K562 (cell line): ENCODE results near the gene KLK3. TPM values are rescaled to one million over a fixed set of nuclear protein-coding genes. Genes with fewer than 3 reads are reported as not detected.
A peak's percentile ranks its signal among the peaks of the same experiment; 100 is the strongest.
"Not testable (repeated sequence)": the region's sequence is repeated elsewhere in the genome, so short reads cannot be mapped to it uniquely, and the experiment has no call there.

Source experiments
- ATAC-seq: fragments of 200-7000 bp; cut with Tn5 transposase; 3 replicates; pipeline ENCODE4 v1.9.1; 2020; ENCODE audit warnings: moderate library complexity
- BruUV-seq: library from RNA; stranded (reverse); fragments of 400-500 nt; replicated peaks from 2 replicates; lab custom pipeline; 2021; lab: Mats Ljungman, UMichigan
- CTCF ChIA-PET: fragments of 300-600 bp; formaldehyde crosslinking; extraction: SDS; loops from one replicate; lab custom pipeline; 2021; ENCODE audit warnings: low intra/inter-chr PET ratio; lab: Yijun Ruan, JAX
- POLR2A ChIA-PET: fragments of 300-600, 350-650 bp; sonication (Branson Sonifier 250); formaldehyde crosslinking; extraction: SDS; loops from one replicate; lab custom pipeline; 2021; ENCODE audit warnings: antibody characterized with exemption, inconsistent platforms; lab: Yijun Ruan, JAX
- DNase-seq, 4 experiments: peaks; one replicate each; pipeline versions ENCODE4 v3.0.0 to v3.0.0-alpha.2; 2011 to 2018; ENCODE audit warnings: low spot score in 3 of 4, mixed read lengths in 3 of 4; ENCODE audit errors: extremely low read depth in 1 of 4
- FAIRE-seq: peaks from 2 replicates; lab custom pipeline; 2011; peaks lifted over from hg19 to GRCh38; lab: Jason Lieb, UNC
- H2AFZ ChIP-seq: 2 replicates; pipeline ENCODE4 v1.6.0; 2011; ENCODE audit warnings: low read depth, low read length, control low read depth, inconsistent platforms
- H3K27ac ChIP-seq: fragments of 200-600 bp; 3 replicates; pipeline ENCODE4 v1.8.0; 2011; ENCODE audit warnings: low read depth, mild to moderate bottlenecking, control low read depth, inconsistent platforms, low read length, moderate library complexity, mixed read lengths; ENCODE audit errors: extremely low read depth
- H3K27me3 ChIP-seq, 2 experiments: fragments of 300-600 bp in 1 of 2; 2 replicates in 1 of 2; 3 replicates in 1 of 2; pipeline versions ENCODE4 v1.6.0 to v1.8.0; 2011; ENCODE audit warnings: inconsistent platforms in 2 of 2, low read length in 2 of 2, mild to moderate bottlenecking in 1 of 2, mixed read lengths in 1 of 2, moderate library complexity in 1 of 2; ENCODE audit not compliant: control insufficient read depth in 2 of 2, insufficient read depth in 2 of 2
- H3K36me3 ChIP-seq: fragments of 300-600 bp; 3 replicates; pipeline ENCODE4 v1.8.0; 2011; ENCODE audit warnings: mild to moderate bottlenecking, low read length, inconsistent platforms; ENCODE audit not compliant: control insufficient read depth, insufficient read depth
- H3K4me1 ChIP-seq, 2 experiments: fragments of 200-600 bp in 1 of 2; replicated peaks in 1 of 2; 2 replicates in 1 of 2; 3 replicates in 1 of 2; pipeline versions ENCODE4 v1.5.1 to v1.8.0; 2011; ENCODE audit warnings: inconsistent platforms in 2 of 2, low read length in 2 of 2, mild to moderate bottlenecking in 1 of 2, mixed read lengths in 1 of 2, moderate library complexity in 1 of 2; ENCODE audit not compliant: control insufficient read depth in 2 of 2, insufficient read depth in 2 of 2
- H3K4me2 ChIP-seq: 2 replicates; pipeline ENCODE4 v1.6.1; 2011; ENCODE audit warnings: low read length, control low read depth, inconsistent platforms, mixed read lengths; ENCODE audit not compliant: insufficient read depth
- H3K4me3 ChIP-seq: fragments of 200-600 bp; sonication (generic), shearing (Covaris generic); 2 replicates; pipeline ENCODE4 v1.5.1; 2016; ENCODE audit warnings: control low read depth, inconsistent platforms
- H3K79me2 ChIP-seq: fragments of 200-600 bp; 3 replicates; pipeline ENCODE4 v1.8.0; 2011; ENCODE audit warnings: low read length, inconsistent platforms; ENCODE audit not compliant: control insufficient read depth, insufficient read depth
- H3K9ac ChIP-seq, 2 experiments: 2 replicates each; pipeline versions ENCODE4 v1.6.0 to v1.6.1; 2011; ENCODE audit warnings: low read depth in 2 of 2, low read length in 2 of 2, control low read depth in 1 of 2, inconsistent platforms in 1 of 2, mild to moderate bottlenecking in 1 of 2, mixed read lengths in 1 of 2; ENCODE audit not compliant: insufficient read depth in 1 of 2
- H3K9me1 ChIP-seq: one replicate; pipeline ENCODE4 v1.6.0; 2011; ENCODE audit warnings: inconsistent platforms, mild to moderate bottlenecking, low read length, moderate library complexity; ENCODE audit not compliant: control insufficient read depth, insufficient read depth
- H3K9me3 ChIP-seq: replicated peaks from 2 replicates; pipeline ENCODE4 v1.5.1; 2011; ENCODE audit warnings: low read depth, low read length, inconsistent platforms; ENCODE audit not compliant: control insufficient read depth, insufficient read depth
- H4K20me1 ChIP-seq: replicated peaks from 2 replicates; pipeline ENCODE4 v1.6.1; 2011; ENCODE audit warnings: low read length, inconsistent platforms, mixed read lengths; ENCODE audit not compliant: control insufficient read depth, insufficient read depth
- ZBTB40 ChIP-seq, 2 experiments: fragments of 450-650 bp in 1 of 2; sonication (generic) in 1 of 2; formaldehyde crosslinking in 1 of 2; IDR thresholded peaks; 2 replicates each; pipeline versions ENCODE4 v1.7.1 to v1.9.0; 2016 to 2022; ENCODE audit warnings: inconsistent platforms in 1 of 2, mild to moderate bottlenecking in 1 of 2, missing genetic modification reagents in 1 of 2
- ZNF263 ChIP-seq: sonication (generic); formaldehyde crosslinking; IDR thresholded peaks from 2 replicates; pipeline ENCODE4 v1.8.0; 2022; ENCODE audit warnings: mild to moderate bottlenecking, missing genetic modification reagents, borderline replicate concordance
- WGBS: fragments of 100-300 bp; shearing (Covaris generic); methylation state at CpG from one replicate; pipeline ENCODE4 v1.1.6; 2016; ENCODE audit warnings: low coverage, mixed read lengths; ENCODE audit not compliant: insufficient coverage; ENCODE audit errors: missing lambda C conversion rate; 5-methylcytosine and 5-hydroxymethylcytosine counted together
- in situ Hi-C: fragments of 300-500 bp; cut with MboI; formaldehyde crosslinking; loops from 4 replicates; pipeline ENCODE4 v1.15.0; 2018; ENCODE audit warnings: inconsistent platforms, mixed read lengths
- intact Hi-C: fragments of 100-400 bp; cut with micrococcal nuclease; formaldehyde crosslinking; loops from 2 replicates; pipeline ENCODE4 v1.14.2; 2022
- polyA plus RNA-seq, 8 experiments: library from polyadenylated mRNA; depleted of rRNA in 4 of 8; stranded (reverse) in 5 of 8; unstranded in 3 of 8; fragments of >200 nt; fragmentation: Nextera tagmentation in 2 of 8; fragmentation: Illumina TruSeq in 1 of 8; extraction: Ambion mirVana in 2 of 8; extraction: Trizol in 1 of 8; gene quantifications; 2 replicates each; pipeline versions ENCODE4 v1.2.1 to v1.2.3, GENCODE V29; 2011 to 2014; ENCODE audit warnings: inconsistent platforms in 1 of 8, missing spikeins in 1 of 8
- total RNA-seq, 7 experiments: library from RNA; depleted of rRNA in 6 of 7; stranded (reverse); fragments of >200 nt in 6 of 7; fragmentation: Illumina TruSeq in 2 of 7; extraction: Trizol in 2 of 7; gene quantifications; 2 replicates each; pipeline versions ENCODE4 v1.2.1 to v1.2.3, GENCODE V29; 2011 to 2021; ENCODE audit warnings: low replicate concordance in 1 of 7

KLK3 gene
- total and polyA plus RNA-seq, 9 of the 15 experiments (the other 6 are each of a cell fraction or from before 2014, with no cell fraction given) = not detected

GRCh38 chr19:50811622-50812238 lies 43.0 kb upstream of the KLK3 start:
- H3K9ac ChIP-seq; H4K20me1 ChIP-seq; ATAC-seq; H3K27ac ChIP-seq; H3K79me2 ChIP-seq; intact Hi-C loops; CTCF ChIA-PET; BruUV-seq; H3K4me1 ChIP-seq; FAIRE-seq; in situ Hi-C loops; H3K9me3 ChIP-seq; H3K9me1 ChIP-seq; H3K36me3 ChIP-seq; H3K4me2 ChIP-seq; DNase-seq; H3K4me3 ChIP-seq; H2AFZ ChIP-seq; TF ChIP-seq ZBTB40 (IDR thresholded peaks at IDR 0.05): not testable (repeated sequence)
- TF ChIP-seq ZBTB40 (CRISPR knock-in tag; IDR thresholded peaks at IDR 0.05) = 0 out of 2 replicates have a peak, but pooled peaks have one; percentile 42
- peak; percentile 100 for TF ChIP-seq ZNF263
- 0% methylated on average over 3 of the region's 3 CpGs for WGBS
- H3K27me3 ChIP-seq = peaks cover 0 to 11% of the 10 kb centered on the region in 2 experiments; a peak in 2 of 5 replicates
- POLR2A ChIA-PET = interaction anchor here (4.7 kb wide), 1 partner anchor 7 kb away, joined by 29 read pairs; no protein-coding TSS in a partner anchor
